WI38 (cell line): ENCODE measurements around the gene PLPPR3.

ENCODE experiments used
- H3K4me3 ChIP-seq: 2 replicates; pipeline ENCODE4 v1.5.1; 2011; ENCODE audit warnings: low read depth, mild to moderate bottlenecking, control low read depth, low read length
- TF ChIP-seq, protein P1 (sequence below): IDR thresholded peaks from 2 replicates; pipeline ENCODE4 v1.5.1; 2012; ENCODE audit warnings: low read depth, mild to moderate bottlenecking, control low read depth, low read length

The PLPPR3 gene

DNA sequence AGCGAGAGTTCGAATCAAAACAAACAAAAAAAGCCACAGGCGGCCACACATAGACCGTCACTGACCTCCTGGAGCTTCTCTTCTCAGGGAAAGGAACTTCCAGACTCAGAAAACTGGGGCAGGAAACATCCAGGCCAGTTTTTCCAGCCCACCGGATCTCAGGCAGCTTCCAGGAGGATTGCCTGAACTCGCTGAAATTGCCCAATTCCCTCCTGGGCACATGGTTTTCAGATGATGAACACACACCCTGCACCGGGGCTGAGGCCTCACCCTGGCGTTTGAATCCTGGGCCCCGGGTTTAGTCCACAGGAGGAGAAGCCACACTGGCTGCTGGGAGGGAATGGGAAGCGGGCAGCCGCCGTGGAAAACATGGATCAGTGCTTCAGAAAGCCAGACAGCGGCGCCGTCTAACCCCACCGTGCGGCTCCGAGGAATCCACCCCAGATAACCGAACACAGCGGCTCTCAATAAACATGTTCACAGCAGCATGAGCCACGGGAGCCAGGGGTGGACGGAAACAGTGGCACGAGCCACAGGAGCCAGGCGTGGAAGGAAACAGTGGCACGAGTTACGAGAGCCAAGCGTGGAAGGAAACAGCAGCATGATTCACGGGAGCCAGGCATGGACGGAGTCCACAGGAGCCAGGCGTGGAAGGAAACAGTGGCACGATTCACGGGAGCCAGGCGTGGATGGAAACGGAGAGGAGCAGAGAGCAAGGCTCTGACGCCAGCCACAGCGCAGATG lies 42.7 kb downstream of the PLPPR3 start:
- H3K4me3 ChIP-seq = no peak overlapping the region
- TF ChIP-seq, protein P1, sequence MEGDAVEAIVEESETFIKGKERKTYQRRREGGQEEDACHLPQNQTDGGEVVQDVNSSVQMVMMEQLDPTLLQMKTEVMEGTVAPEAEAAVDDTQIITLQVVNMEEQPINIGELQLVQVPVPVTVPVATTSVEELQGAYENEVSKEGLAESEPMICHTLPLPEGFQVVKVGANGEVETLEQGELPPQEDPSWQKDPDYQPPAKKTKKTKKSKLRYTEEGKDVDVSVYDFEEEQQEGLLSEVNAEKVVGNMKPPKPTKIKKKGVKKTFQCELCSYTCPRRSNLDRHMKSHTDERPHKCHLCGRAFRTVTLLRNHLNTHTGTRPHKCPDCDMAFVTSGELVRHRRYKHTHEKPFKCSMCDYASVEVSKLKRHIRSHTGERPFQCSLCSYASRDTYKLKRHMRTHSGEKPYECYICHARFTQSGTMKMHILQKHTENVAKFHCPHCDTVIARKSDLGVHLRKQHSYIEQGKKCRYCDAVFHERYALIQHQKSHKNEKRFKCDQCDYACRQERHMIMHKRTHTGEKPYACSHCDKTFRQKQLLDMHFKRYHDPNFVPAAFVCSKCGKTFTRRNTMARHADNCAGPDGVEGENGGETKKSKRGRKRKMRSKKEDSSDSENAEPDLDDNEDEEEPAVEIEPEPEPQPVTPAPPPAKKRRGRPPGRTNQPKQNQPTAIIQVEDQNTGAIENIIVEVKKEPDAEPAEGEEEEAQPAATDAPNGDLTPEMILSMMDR = no peak

DNA sequence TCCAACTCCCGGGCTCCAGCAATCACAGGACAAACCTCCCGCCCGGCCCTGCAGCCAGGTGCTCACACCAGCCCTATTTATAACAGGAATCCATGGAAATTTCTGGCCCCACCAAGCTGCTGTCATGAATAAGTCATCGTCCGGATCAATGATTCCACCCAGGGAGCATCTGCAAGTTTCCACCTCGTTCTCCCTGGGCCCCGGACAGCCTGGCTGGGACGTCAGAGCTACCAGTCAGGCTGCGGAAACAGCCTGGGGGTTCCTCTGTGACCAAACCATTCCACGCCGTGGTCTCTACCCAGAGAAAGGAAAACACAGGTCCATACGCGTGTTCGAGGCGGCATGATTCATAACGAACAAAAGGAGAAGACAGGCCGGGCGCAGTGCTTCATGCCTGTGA lies 45.2 kb downstream of the PLPPR3 start:
- TF ChIP-seq, protein P1 = no peak

DNA sequence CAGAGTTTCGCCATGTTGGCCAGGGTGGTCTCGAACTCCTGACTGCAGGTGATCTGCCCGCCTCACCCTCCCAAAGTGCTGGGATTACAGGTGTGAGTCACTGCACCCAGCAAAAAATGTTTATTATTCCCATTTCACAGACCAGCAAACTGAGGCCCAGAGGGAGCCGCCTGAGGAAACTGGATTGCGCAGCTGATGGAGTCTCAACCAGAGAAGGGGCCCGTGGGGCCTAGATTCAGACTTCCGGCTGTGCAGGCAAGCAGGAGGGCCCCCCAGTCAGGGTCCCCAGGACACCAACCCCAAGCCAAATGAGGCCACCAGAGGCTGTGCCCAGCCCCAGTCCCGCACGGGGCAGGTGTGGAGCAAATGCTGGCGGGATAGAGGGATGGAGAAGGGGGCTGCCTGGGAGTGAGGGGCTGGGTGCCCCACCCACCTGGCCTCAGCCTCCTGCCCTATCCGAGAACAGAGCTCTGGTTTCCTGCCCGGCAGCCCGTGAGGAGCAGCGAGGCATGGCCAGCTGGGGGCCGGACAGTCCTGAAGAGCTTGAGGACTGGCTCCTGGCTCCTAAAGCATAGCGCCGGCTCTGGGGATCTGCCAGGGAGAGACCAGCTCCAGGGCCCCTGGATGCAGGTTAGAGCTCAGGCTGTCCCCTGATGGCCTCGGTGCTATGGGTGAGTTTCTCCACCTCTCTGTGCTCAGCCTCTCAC lies 48.9 kb downstream of the PLPPR3 start:
- TF ChIP-seq, protein P1 = no peak

More for the DNA sequence above, 45.2 kb downstream of the PLPPR3 start:
- no peak overlapping the region for H3K4me3 ChIP-seq

DNA sequence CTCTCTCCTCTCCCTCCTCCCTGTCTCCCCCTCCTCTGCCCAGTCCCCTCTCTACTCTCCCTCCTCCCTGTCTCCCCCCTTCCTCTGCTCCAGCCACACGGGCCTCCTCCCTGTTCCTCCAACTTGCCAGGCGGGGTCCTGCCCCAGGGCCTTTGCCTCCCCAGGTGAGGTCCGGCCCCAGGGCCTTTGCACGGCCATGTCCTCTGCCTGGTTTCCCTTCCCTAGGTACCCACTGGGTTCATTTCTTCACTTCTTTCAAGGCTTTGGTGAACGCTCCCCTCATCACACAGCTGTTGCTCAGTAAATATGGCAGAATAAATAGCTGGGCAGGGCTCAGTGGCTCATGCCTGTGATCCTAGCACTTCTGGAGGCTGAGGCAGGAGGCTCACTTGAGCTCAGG lies 49.7 kb downstream of the PLPPR3 start:
- H3K4me3 ChIP-seq = no peak overlapping the region
- TF ChIP-seq, protein P1 = no peak

More for the DNA sequence above, 48.9 kb downstream of the PLPPR3 start:
- H3K4me3 ChIP-seq = no peak overlapping the region

DNA sequence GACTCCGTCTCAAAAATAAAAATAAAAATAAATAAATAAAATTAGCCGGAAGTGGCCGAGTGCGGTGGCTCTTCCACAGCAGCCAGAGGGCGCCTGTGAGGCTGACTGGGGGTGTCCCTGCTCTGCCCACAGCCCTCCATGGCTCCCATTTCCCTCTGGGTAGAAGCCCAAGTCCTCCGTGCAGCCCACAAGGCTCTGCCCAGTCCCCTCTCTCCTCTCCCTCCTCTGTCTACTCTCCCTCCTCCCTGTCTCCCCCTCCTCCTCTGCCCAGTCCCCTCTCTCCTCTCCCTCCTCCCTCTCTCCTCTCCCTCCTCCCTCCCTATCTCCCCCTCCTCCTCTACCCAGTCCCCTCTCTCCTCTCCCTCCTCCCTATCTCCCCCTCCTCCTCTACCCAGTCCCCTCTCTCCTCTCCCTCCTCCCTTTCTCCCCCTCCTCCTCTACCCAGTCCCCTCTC lies 50.4 kb downstream of the PLPPR3 start:
- TF ChIP-seq, protein P1 = peak; percentile 50
- no peak overlapping the region for H3K4me3 ChIP-seq

DNA sequence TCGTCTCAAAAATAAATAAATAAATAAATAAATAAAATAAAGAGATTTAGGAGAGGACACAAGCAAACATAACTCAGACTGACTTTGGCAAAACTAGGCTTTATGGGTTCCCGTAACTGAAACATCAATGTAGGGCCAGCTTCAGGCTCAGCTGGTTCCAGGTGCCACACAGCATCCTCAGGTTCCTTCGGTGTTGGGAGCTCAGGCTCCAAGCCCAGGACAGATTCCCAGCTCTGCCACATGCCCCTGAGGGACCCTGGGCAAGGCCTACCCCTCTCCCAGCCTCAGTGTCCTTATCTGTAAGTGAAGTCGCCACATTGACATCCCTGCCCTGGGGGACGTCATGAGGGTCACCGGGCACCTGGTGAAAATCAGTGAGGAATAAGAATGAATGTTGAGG lies 52.1 kb downstream of the PLPPR3 start:
- H3K4me3 ChIP-seq = no peak overlapping the region
- TF ChIP-seq, protein P1 = no peak

DNA sequence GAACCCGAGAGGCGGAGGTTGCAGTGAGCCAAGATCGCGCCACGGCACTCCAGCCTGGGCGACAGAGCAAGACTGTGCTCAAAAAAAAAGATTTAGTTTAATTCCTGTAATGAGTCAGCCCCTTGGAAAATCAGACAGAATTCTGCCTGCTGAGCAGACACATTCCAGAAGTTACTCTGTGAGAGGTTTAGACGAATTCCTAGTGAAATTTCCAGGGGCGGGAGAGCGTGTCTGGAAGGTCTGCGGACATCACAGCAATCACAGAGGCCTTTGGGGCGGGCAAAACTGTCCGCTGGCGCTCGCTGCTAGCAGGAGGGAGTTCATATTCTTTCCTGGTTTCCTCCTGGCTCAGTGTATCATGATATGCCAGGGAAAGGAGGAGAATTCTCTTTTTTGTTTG lies 53.3 kb downstream of the PLPPR3 start:
- TF ChIP-seq, protein P1 = no peak
- H3K4me3 ChIP-seq = no peak overlapping the region
